GM12878 (cell line): ENCODE results near the gene SLC35A4. TPM values are rescaled to one million over a fixed set of nuclear protein-coding genes. Genes with fewer than 3 reads are reported as not detected.

Experiments used
- ATAC-seq: fragments of 200-7000 bp; cut with Tn5 transposase; 3 replicates; pipeline ENCODE4 v1.9.1; 2020; ENCODE audit warnings: mild to moderate bottlenecking, moderate library complexity
- BruUV-seq: library from RNA; stranded (reverse); fragments of 400-500 nt; replicated peaks from 2 replicates; lab custom pipeline; 2021; lab: Mats Ljungman, UMichigan
- CTCF ChIA-PET: fragments of 300-600 bp; sonication (Branson Sonifier 250); formaldehyde crosslinking; extraction: SDS; loops from one replicate; lab custom pipeline; 2021; ENCODE audit warnings: inconsistent platforms; lab: Yijun Ruan, JAX
- POLR2A ChIA-PET: fragments of 350-600 bp; formaldehyde crosslinking; extraction: SDS; loops from one replicate; lab custom pipeline; 2021; ENCODE audit warnings: inconsistent platforms; lab: Charles Lee
- RAD21 ChIA-PET: fragments of 300-600 bp; sonication (Branson Sonifier 250); formaldehyde crosslinking; loops from one replicate; lab custom pipeline; 2023; ENCODE audit warnings: antibody characterized with exemption; ENCODE audit not compliant: unreplicated experiment; lab: Charles Lee
- SMC1A ChIA-PET: fragments of 300-600 bp; sonication (Branson Sonifier 250); formaldehyde crosslinking; loops from one replicate; lab custom pipeline; 2023; ENCODE audit not compliant: unreplicated experiment, uncharacterized antibody; lab: Charles Lee
- DNase-seq: peaks from one replicate; pipeline ENCODE4 v3.0.0-alpha.2; 2011; ENCODE audit warnings: low read depth, low spot score
- FAIRE-seq: peaks from 3 replicates; lab custom pipeline; 2011; peaks lifted over from hg19 to GRCh38; lab: Jason Lieb, UNC
- H2AFZ ChIP-seq: 2 replicates; pipeline ENCODE4 v1.6.0; 2011; ENCODE audit warnings: low read depth, low read length, control low read depth; ENCODE audit not compliant: control insufficient read depth
- H3K27ac ChIP-seq: 2 replicates; pipeline ENCODE4 v1.5.1; 2011; ENCODE audit warnings: control low read depth; ENCODE audit not compliant: control insufficient read depth, insufficient read depth
- H3K27me3 ChIP-seq, 2 experiments: replicated peaks in 1 of 2; 2 replicates each; pipeline versions ENCODE4 v1.6.0 to v1.6.1; 2011; ENCODE audit warnings: low read length in 1 of 2; ENCODE audit not compliant: control insufficient read depth in 2 of 2, insufficient read depth in 2 of 2
- H3K36me3 ChIP-seq, 2 experiments: 2 replicates each; pipeline ENCODE4 v1.5.1; 2011; ENCODE audit warnings: low read length in 1 of 2; ENCODE audit not compliant: control insufficient read depth in 2 of 2, insufficient read depth in 2 of 2
- H3K4me1 ChIP-seq: 2 replicates; pipeline ENCODE4 v1.6.1; 2011; ENCODE audit warnings: mild to moderate bottlenecking, low read length, moderate library complexity, mixed read lengths; ENCODE audit not compliant: control insufficient read depth, insufficient read depth
- H3K4me2 ChIP-seq: 2 replicates; pipeline ENCODE4 v1.6.0; 2011; ENCODE audit warnings: control low read depth; ENCODE audit not compliant: control insufficient read depth, insufficient read depth
- H3K4me3 ChIP-seq: fragments of 200-600 bp; sonication (generic); 2 replicates; pipeline ENCODE4 v1.5.1; 2016
- H3K79me2 ChIP-seq: 2 replicates; pipeline ENCODE4 v1.6.0; 2011; ENCODE audit warnings: low read length; ENCODE audit not compliant: control insufficient read depth, insufficient read depth
- H3K9ac ChIP-seq: 2 replicates; pipeline ENCODE4 v1.8.0; 2011; ENCODE audit warnings: low read length, control low read depth, mixed read lengths; ENCODE audit not compliant: control insufficient read depth, insufficient read depth
- H3K9me3 ChIP-seq: replicated peaks from 3 replicates; pipeline ENCODE4 v1.5.1; 2011; ENCODE audit warnings: mild to moderate bottlenecking, low read length; ENCODE audit not compliant: control insufficient read depth, insufficient read depth
- H4K20me1 ChIP-seq: 2 replicates; pipeline ENCODE4 v1.6.0; 2011; ENCODE audit not compliant: control insufficient read depth, insufficient read depth
- ATF2 ChIP-seq: IDR thresholded peaks from 2 replicates; pipeline ENCODE4 v1.6.1; 2012; ENCODE audit warnings: low read length, inconsistent platforms
- BHLHE40 ChIP-seq, 2 experiments: fragments of 450-650 bp in 1 of 2; IDR thresholded peaks; 2 replicates each; pipeline ENCODE4 v1.6.1; 2011 to 2017; ENCODE audit warnings: low read depth in 2 of 2, borderline replicate concordance in 1 of 2, improper control_type of control experiment in 1 of 2, low read length in 1 of 2, mild to moderate bottlenecking in 1 of 2
- CBFB ChIP-seq: IDR thresholded peaks from 2 replicates; pipeline ENCODE4 v1.6.1; 2016; ENCODE audit warnings: antibody characterized with exemption, low read depth
- FOS ChIP-seq: IDR thresholded peaks from 3 replicates; pipeline ENCODE4 v1.6.1; 2011; ENCODE audit warnings: borderline replicate concordance; ENCODE audit not compliant: insufficient read length; ENCODE audit errors: extremely low read depth
- HDGF ChIP-seq: fragments of 450-650 bp; IDR thresholded peaks from 2 replicates; pipeline ENCODE4 v1.6.1; 2016; ENCODE audit warnings: antibody characterized with exemption
- JUNB ChIP-seq: IDR thresholded peaks from 2 replicates; pipeline ENCODE4 v1.6.1; 2016; ENCODE audit warnings: antibody characterized with exemption, mild to moderate bottlenecking
- JUND ChIP-seq: IDR thresholded peaks from 2 replicates; pipeline ENCODE4 v1.6.1; 2012; ENCODE audit warnings: low read depth, mild to moderate bottlenecking, low read length, improper control_type of control experiment, moderate library complexity
- KAT2A ChIP-seq: conservative IDR thresholded peaks from 2 replicates; pipeline ENCODE4 v1.6.1; 2011; ENCODE audit warnings: low read depth, low read length; ENCODE audit not compliant: control insufficient read depth
- MTA3 ChIP-seq: IDR thresholded peaks from 2 replicates; pipeline ENCODE4 v1.6.1; 2012; ENCODE audit warnings: low read length, inconsistent platforms, borderline replicate concordance
- PKNOX1 ChIP-seq: fragments of 450-650 bp; IDR thresholded peaks from 2 replicates; pipeline ENCODE4 v1.6.1; 2016; ENCODE audit warnings: mild to moderate bottlenecking
- REST ChIP-seq: IDR thresholded peaks from 2 replicates; pipeline ENCODE4 v1.6.1; 2012; ENCODE audit warnings: mild to moderate bottlenecking, low read depth, low read length
- SIN3A ChIP-seq: IDR thresholded peaks from 2 replicates; pipeline ENCODE4 v1.6.1; 2012; ENCODE audit warnings: low read depth, low read length, improper control_type of control experiment
- SMAD1 ChIP-seq: fragments of 450-650 bp; IDR thresholded peaks from 2 replicates; pipeline ENCODE4 v1.6.1; 2018; ENCODE audit warnings: mild to moderate bottlenecking, low read depth; ENCODE audit not compliant: partially characterized antibody
- STAT1 ChIP-seq: fragments of 450-650 bp; conservative IDR thresholded peaks from 2 replicates; pipeline ENCODE4 v1.6.1; 2014; ENCODE audit warnings: antibody characterized with exemption, mild to moderate bottlenecking
- ZNF217 ChIP-seq: fragments of 450-650 bp; IDR thresholded peaks from 2 replicates; pipeline ENCODE4 v1.6.1; 2017; ENCODE audit warnings: antibody characterized with exemption, mild to moderate bottlenecking
- ZNF687 ChIP-seq: fragments of 450-650 bp; IDR thresholded peaks from 2 replicates; pipeline ENCODE4 v1.6.1; 2017; ENCODE audit warnings: mild to moderate bottlenecking, moderate library complexity
- WGBS: methylation state at CpG from one replicate; pipeline ENCODE4 v1.1.6; 2016; ENCODE audit warnings: low lambda C conversion rate; ENCODE audit not compliant: insufficient replicate concordance, insufficient coverage; ENCODE audit errors: missing lambda C conversion rate; 5-methylcytosine and 5-hydroxymethylcytosine counted together
- in situ Hi-C: fragments of 300-500 bp; cut with MboI; formaldehyde crosslinking; loops from 9 replicates; pipeline ENCODE4 v1.14.3; 2018; ENCODE audit warnings: mixed read lengths
- intact Hi-C: fragments of 100-400 bp; cut with micrococcal nuclease; formaldehyde crosslinking; loops from one replicate; pipeline ENCODE4 v1.14.2; 2022; ENCODE audit not compliant: unreplicated experiment
- polyA plus RNA-seq, 11 experiments: library from polyadenylated mRNA; depleted of rRNA in 4 of 11; unstranded in 6 of 11; stranded (reverse) in 5 of 11; fragments of >200 nt; fragmentation: Nextera tagmentation in 4 of 11; fragmentation: Illumina TruSeq in 1 of 11; extraction: Ambion mirVana in 4 of 11; extraction: Trizol in 1 of 11; gene quantifications; 1 replicate in 1 of 11; 2 replicates in 10 of 11; pipeline versions ENCODE4 v1.2.1 to v1.2.3, GENCODE V29; 2011 to 2016; ENCODE audit warnings: inconsistent platforms in 2 of 11, missing spikeins in 2 of 11, low read depth in 1 of 11
- total RNA-seq, 4 experiments: library from RNA; depleted of rRNA in 3 of 4; stranded (reverse); fragments of >200 nt in 3 of 4; fragmentation: Illumina TruSeq in 1 of 4; extraction: Trizol in 1 of 4; gene quantifications; 2 replicates each; pipeline versions ENCODE4 v1.2.1 to v1.2.3, GENCODE V29; 2013 to 2021

Gene SLC35A4
- total and polyA plus RNA-seq, 10 of the 15 experiments (the other 5 are each of a cell fraction or from before 2014, with no cell fraction given) = 23.8 to 167 (median 114) TPM

- SMC1A ChIA-PET = interaction anchor here (0.6 kb wide), 2 partner anchors 35 to 185 kb away, joined by 3 to 4 read pairs; no protein-coding TSS in a partner anchor
- no peak overlapping the region for H3K9ac ChIP-seq
- intact Hi-C loops (no loop called here), in situ Hi-C loops (no loop called here)
- no peaks in the 10 kb centered on the region for H3K36me3 ChIP-seq
- no peak overlapping the region for H3K4me2 ChIP-seq
- BruUV-seq = no TSS peak
- H4K20me1 ChIP-seq = no peaks in the 10 kb centered on the region
- CTCF ChIA-PET = no interaction called here
- H3K27me3 ChIP-seq = no peaks in the 10 kb centered on the region
- DNase-seq (no peak), ATAC-seq (no peak), FAIRE-seq (no peak)
- H3K4me1 ChIP-seq = no peaks in the 10 kb centered on the region
- RAD21 ChIA-PET = no interaction called here
- no peaks in the 10 kb centered on the region for H3K9me3 ChIP-seq
- H3K4me3 ChIP-seq = no peak overlapping the region
- no peaks in the 10 kb centered on the region for H3K79me2 ChIP-seq
- WGBS = 81% methylated on average over 1 of the region's 1 CpG
- no peak overlapping the region for H2AFZ ChIP-seq
- no peak overlapping the region for H3K27ac ChIP-seq
- POLR2A ChIA-PET = interaction anchor here (0.6 to 0.7 kb wide), 3 partner anchors 157 to 1928 kb away, joined by 3 to 8 read pairs (median 4); no protein-coding TSS in a partner anchor
- TF ChIP-seq KAT2A (no peak), JUNB (no peak), JUND (no peak), ATF2 (no peak), FOS (no peak), CBFB (no peak), MTA3 (no peak), STAT1 (no peak), ZNF217 (no peak), HDGF (no peak), ZNF687 (no peak), SIN3A (no peak), REST (no peak), BHLHE40 (IDR thresholded peaks at IDR 0.05; ENCODE audit: borderline replicate concordance in 1 of 2, low read depth in 2 of 2, low read length in 1 of 2) (no peak), SMAD1 (no peak), PKNOX1 (no peak)
Measured at GRCh38 chr5:140587495-140587894, 22.9 kb downstream of the SLC35A4 start.
